WTC11 (cell line): ENCODE data around the gene FYN.

Experiments
- ATF1 ChIP-seq: sonication (generic); formaldehyde crosslinking; IDR thresholded peaks from 2 replicates; pipeline ENCODE4 v1.8.1; 2023; ENCODE audit warnings: mild to moderate bottlenecking, moderate library complexity, missing genetic modification reagents
- ATF6 ChIP-seq: sonication (generic); formaldehyde crosslinking; IDR thresholded peaks from 2 replicates; pipeline ENCODE4 v1.8.1; 2023; ENCODE audit warnings: mild to moderate bottlenecking, missing genetic modification reagents
- CTCF ChIP-seq: fragments of 200-600 bp; IDR thresholded peaks from 2 replicates; pipeline ENCODE4 v1.8.0; 2022; ENCODE audit warnings: antibody characterized with exemption
- ELF4 ChIP-seq: sonication (generic); formaldehyde crosslinking; IDR thresholded peaks from 2 replicates; pipeline ENCODE4 v1.8.1; 2022; ENCODE audit warnings: low read depth, mild to moderate bottlenecking, moderate library complexity, missing genetic modification reagents
- EMX1 ChIP-seq: fragments of 250-450 bp; sonication (Bioruptor Pico); IDR thresholded peaks from 2 replicates; pipeline ENCODE4 v1.8.0; 2021; ENCODE audit warnings: mild to moderate bottlenecking
- NFYB ChIP-seq: sonication (generic); formaldehyde crosslinking; conservative IDR thresholded peaks from 2 replicates; pipeline ENCODE4 v1.8.0; 2022; ENCODE audit warnings: low read depth, missing genetic modification reagents
- NR1H2 ChIP-seq: sonication (generic); formaldehyde crosslinking; IDR thresholded peaks from 2 replicates; pipeline ENCODE4 v1.9.0; 2021; ENCODE audit warnings: mild to moderate bottlenecking, moderate library complexity, missing genetic modification reagents
- NR2C2 ChIP-seq: sonication (generic); formaldehyde crosslinking; IDR thresholded peaks from 2 replicates; pipeline ENCODE4 v1.8.0; 2022; ENCODE audit warnings: mild to moderate bottlenecking, missing genetic modification reagents
- NR3C1 ChIP-seq: sonication (generic); formaldehyde crosslinking; conservative IDR thresholded peaks from 2 replicates; pipeline ENCODE4 v1.8.1; 2023; ENCODE audit warnings: low read depth, mild to moderate bottlenecking, missing genetic modification reagents
- SP1 ChIP-seq: sonication (generic); formaldehyde crosslinking; conservative IDR thresholded peaks from 2 replicates; pipeline ENCODE4 v1.8.1; 2022; ENCODE audit warnings: missing genetic modification reagents
- ZBTB21 ChIP-seq: sonication (generic); formaldehyde crosslinking; IDR thresholded peaks from 2 replicates; pipeline ENCODE4 v1.8.1; 2023; ENCODE audit warnings: mild to moderate bottlenecking, missing genetic modification reagents, borderline replicate concordance
- TF ChIP-seq, protein P1 (sequence below): sonication (generic); formaldehyde crosslinking; IDR thresholded peaks from 2 replicates; pipeline ENCODE4 v1.8.0; 2022; ENCODE audit warnings: mild to moderate bottlenecking, missing genetic modification reagents
- TF ChIP-seq, protein P2 (sequence below): sonication (generic); formaldehyde crosslinking; IDR thresholded peaks from 2 replicates; pipeline ENCODE4 v1.8.1; 2022; ENCODE audit warnings: low read depth, missing genetic modification reagents, borderline replicate concordance

- TF ChIP-seq CTCF = no peak
- TF ChIP-seq NR1H2 (CRISPR knock-in tag) = no peak
- no peak for TF ChIP-seq ATF6 (CRISPR knock-in tag)
- TF ChIP-seq SP1 (CRISPR knock-in tag) = no peak
- TF ChIP-seq NR3C1 (CRISPR knock-in tag) = no peak
- TF ChIP-seq, protein P1, sequence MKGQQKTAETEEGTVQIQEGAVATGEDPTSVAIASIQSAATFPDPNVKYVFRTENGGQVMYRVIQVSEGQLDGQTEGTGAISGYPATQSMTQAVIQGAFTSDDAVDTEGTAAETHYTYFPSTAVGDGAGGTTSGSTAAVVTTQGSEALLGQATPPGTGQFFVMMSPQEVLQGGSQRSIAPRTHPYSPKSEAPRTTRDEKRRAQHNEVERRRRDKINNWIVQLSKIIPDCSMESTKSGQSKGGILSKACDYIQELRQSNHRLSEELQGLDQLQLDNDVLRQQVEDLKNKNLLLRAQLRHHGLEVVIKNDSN (CRISPR knock-in tag) = no peak
- no peak for TF ChIP-seq ELF4 (CRISPR knock-in tag)
- TF ChIP-seq EMX1 (CRISPR knock-in tag) = no peak
- no peak for TF ChIP-seq ZBTB21
- TF ChIP-seq NR2C2 (CRISPR knock-in tag) = no peak
- TF ChIP-seq NFYB = no peak
- no peak for TF ChIP-seq ATF1
- TF ChIP-seq, protein P2, sequence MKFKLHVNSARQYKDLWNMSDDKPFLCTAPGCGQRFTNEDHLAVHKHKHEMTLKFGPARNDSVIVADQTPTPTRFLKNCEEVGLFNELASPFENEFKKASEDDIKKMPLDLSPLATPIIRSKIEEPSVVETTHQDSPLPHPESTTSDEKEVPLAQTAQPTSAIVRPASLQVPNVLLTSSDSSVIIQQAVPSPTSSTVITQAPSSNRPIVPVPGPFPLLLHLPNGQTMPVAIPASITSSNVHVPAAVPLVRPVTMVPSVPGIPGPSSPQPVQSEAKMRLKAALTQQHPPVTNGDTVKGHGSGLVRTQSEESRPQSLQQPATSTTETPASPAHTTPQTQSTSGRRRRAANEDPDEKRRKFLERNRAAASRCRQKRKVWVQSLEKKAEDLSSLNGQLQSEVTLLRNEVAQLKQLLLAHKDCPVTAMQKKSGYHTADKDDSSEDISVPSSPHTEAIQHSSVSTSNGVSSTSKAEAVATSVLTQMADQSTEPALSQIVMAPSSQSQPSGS (CRISPR knock-in tag) = no peak
Observed at GRCh38 chr6:111747829-111748228, 125.4 kb downstream of the FYN start.
